Activated B cell treated with CpG ODN at 0.5 μM for 24 hours (primary cell): ENCODE results near the gene ERICH3. TPM values are rescaled to one million over a fixed set of nuclear protein-coding genes. Genes with fewer than 3 reads are reported as not detected.
"Not testable (repeated sequence)": the region's sequence is repeated elsewhere in the genome, so short reads cannot be mapped to it uniquely, and the experiment has no call there.

Source experiments
- ATAC-seq: fragments of 200-7000 bp; cut with Tn5 transposase; one replicate; pipeline ENCODE4 v1.10.0; 2021; ENCODE audit warnings: low read depth, mild to moderate bottlenecking, moderate library complexity
- CTCF ChIA-PET: fragments of 350-600 bp; sonication (Branson Sonifier 250); formaldehyde crosslinking; loops from one replicate; lab custom pipeline; 2021; ENCODE audit warnings: antibody characterized with exemption; lab: Charles Lee
- POLR2A ChIA-PET: fragments of 350-600 bp; sonication (Branson Sonifier 250); formaldehyde crosslinking; loops from one replicate; lab custom pipeline; 2021; ENCODE audit warnings: antibody characterized with exemption; lab: Charles Lee
- DNase-seq: peaks from one replicate; pipeline ENCODE4 v3.0.0; 2022
- H3K27ac Mint-ChIP-seq: one replicate; pipeline ENCODE4 v1.8.0; 2020; ENCODE audit warnings: mixed read lengths
- H3K27me3 Mint-ChIP-seq: one replicate; pipeline ENCODE4 v1.8.0; 2021; ENCODE audit warnings: mixed read lengths
- H3K36me3 Mint-ChIP-seq: one replicate; pipeline ENCODE4 v1.8.0; 2021; ENCODE audit warnings: low read depth, mixed read lengths
- H3K4me1 Mint-ChIP-seq: one replicate; pipeline ENCODE4 v1.8.0; 2021; ENCODE audit warnings: mixed read lengths
- H3K4me3 Mint-ChIP-seq: one replicate; pipeline ENCODE4 v1.8.0; 2020; ENCODE audit warnings: mild to moderate bottlenecking, mixed read lengths
- H3K9me3 Mint-ChIP-seq: one replicate; pipeline ENCODE4 v1.8.0; 2020; ENCODE audit warnings: mixed read lengths
- CTCF ChIP-seq: fragments of 200-600 bp; IDR thresholded peaks from one replicate; pipeline ENCODE4 v1.8.0; 2022; ENCODE audit warnings: antibody characterized with exemption, mild to moderate bottlenecking
- intact Hi-C: fragments of 100-400 bp; cut with micrococcal nuclease; formaldehyde crosslinking; loops from one replicate; pipeline ENCODE4 v1.15.1; 2024
- total RNA-seq: library from RNA; stranded (reverse); gene quantifications from 2 replicates; pipeline ENCODE4 v1.2.3, GENCODE V29; 2022

Gene ERICH3
- total RNA-seq, 1 donor from 2014 or later = 0.49 TPM

DNA sequence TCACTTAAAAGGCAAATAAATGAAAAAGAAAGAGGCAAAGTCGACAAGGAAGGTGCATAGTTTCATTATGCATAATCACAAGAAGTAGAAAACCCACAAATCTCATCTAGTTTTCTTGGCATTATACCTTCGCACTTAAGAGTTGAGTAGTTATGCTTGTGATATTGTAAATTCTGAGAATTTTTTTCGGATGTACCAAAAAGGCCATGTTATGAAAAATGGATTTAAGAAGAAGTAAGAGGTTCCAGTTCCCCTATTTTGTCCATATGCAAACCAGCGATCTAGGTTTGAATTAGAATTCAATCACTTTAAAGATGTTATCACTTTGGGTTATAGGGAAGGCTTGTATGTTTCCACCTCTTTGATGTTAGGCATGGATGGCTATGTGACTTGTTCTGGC lies 7.9 kb upstream of the ERICH3 start:
- Mint-ChIP-seq H3K4me1 (peaks cover 12% of the 10 kb centered on the region), H3K27me3 (no peaks in the 10 kb centered on the region), H3K36me3 (no peaks in the 10 kb centered on the region), H3K27ac (no peak overlapping the region), H3K4me3 (peak overlapping the region; percentile 2), H3K9me3 (no peaks in the 10 kb centered on the region)
- CTCF ChIA-PET = interaction anchor here (1.2 kb wide), 1 partner anchor 8 kb away, joined by 4 read pairs; no protein-coding TSS in a partner anchor
- intact Hi-C loops = loop anchor here (1.0 kb wide), 1 partner anchor 29 kb away; no protein-coding TSS in a partner anchor
- DNase-seq (no peak), ATAC-seq (peak; percentile 68)
- POLR2A ChIA-PET = interaction anchor here (2.1 kb wide), 1 partner anchor 28 kb away, joined by 5 read pairs; no protein-coding TSS in a partner anchor
- no peak for TF ChIP-seq CTCF

DNA sequence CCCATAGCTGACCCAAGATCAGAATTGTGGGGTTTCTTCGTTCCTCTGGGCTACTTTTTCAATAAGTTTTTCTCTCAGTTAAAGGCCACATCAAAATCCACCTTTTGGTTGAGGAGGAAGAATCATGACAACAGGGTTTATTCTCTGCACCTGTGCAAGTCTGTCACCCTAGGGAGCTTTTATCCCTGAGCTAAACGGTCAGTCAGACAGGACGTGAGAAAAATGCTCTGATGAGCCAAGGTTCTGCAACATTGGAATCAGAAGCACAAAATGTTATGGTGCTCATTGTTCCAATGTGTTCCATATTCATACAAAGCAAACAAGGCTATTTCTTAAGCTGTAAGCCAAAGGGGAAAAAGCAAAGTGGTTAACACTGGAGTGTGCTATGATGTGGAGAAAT lies 7.4 kb upstream of the ERICH3 start:
- H3K9me3 Mint-ChIP-seq = no peaks in the 10 kb centered on the region
- no peaks in the 10 kb centered on the region for H3K27me3 Mint-ChIP-seq
- DNase-seq (no peak), ATAC-seq (no peak)
- no peaks in the 10 kb centered on the region for H3K36me3 Mint-ChIP-seq
- no peak for TF ChIP-seq CTCF
- POLR2A ChIA-PET = interaction anchor here (2.1 kb wide), 1 partner anchor 28 kb away, joined by 5 read pairs; no protein-coding TSS in a partner anchor
- peaks cover 12% of the 10 kb centered on the region for H3K4me1 Mint-ChIP-seq
- intact Hi-C loops = loop anchor here (1.0 kb wide), 1 partner anchor 29 kb away; no protein-coding TSS in a partner anchor
- peak overlapping the region; percentile 2 for H3K4me3 Mint-ChIP-seq
- no peak overlapping the region for H3K27ac Mint-ChIP-seq
- CTCF ChIA-PET = interaction anchor here (1.2 kb wide), 1 partner anchor 9 kb away, joined by 4 read pairs; no protein-coding TSS in a partner anchor

- no peak for TF ChIP-seq CTCF
- CTCF ChIA-PET = interaction anchor here (1.0 kb wide), 1 partner anchor 10 kb away, joined by 4 read pairs; no protein-coding TSS in a partner anchor
- H3K36me3 Mint-ChIP-seq = no peaks in the 10 kb centered on the region
- no peak for DNase-seq
- H3K9me3 Mint-ChIP-seq = no peaks in the 10 kb centered on the region
- H3K4me1 Mint-ChIP-seq = peaks cover 13% of the 10 kb centered on the region
- H3K27me3 Mint-ChIP-seq = no peaks in the 10 kb centered on the region
- no peak overlapping the region for H3K27ac Mint-ChIP-seq
- no peak for ATAC-seq
- intact Hi-C loops = no loop called here
- POLR2A ChIA-PET = no interaction called here
- H3K4me3 Mint-ChIP-seq = no peak overlapping the region
These were observed 6.2 kb upstream of the ERICH3 start for GRCh38 chr1:74679811-74680210.

DNA sequence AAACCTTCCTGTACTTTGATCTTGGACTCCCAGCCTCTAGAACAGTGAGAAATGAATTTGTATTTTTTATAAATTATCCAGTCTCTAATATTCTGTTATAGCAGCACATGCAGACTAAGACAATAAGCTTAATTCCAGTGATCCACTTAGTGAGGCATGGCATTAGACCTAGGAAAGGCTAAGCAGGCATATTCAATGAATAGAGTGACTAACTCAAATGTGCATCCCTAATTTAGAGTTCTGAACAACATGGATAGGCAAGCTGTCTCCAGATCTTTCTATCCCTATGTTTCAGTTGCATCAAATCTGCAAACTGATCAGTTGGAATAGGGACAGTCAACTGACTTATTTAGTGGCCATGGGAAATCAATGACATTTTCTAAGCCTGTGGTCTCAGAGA lies 4.3 kb upstream of the ERICH3 start:
- no peak for TF ChIP-seq CTCF
- POLR2A ChIA-PET = no interaction called here
- no peak overlapping the region for H3K27ac Mint-ChIP-seq
- CTCF ChIA-PET = no interaction called here
- no peaks in the 10 kb centered on the region for H3K9me3 Mint-ChIP-seq
- H3K36me3 Mint-ChIP-seq = no peaks in the 10 kb centered on the region
- intact Hi-C loops = no loop called here
- H3K4me3 Mint-ChIP-seq = no peak overlapping the region
- no peak for ATAC-seq
- peaks cover 7% of the 10 kb centered on the region for H3K27me3 Mint-ChIP-seq
- no peak for DNase-seq
- peaks cover 29% of the 10 kb centered on the region for H3K4me1 Mint-ChIP-seq

GRCh38 chr1:74674278-74675048 lies 871 bp upstream of the ERICH3 start:
- Mint-ChIP-seq H3K4me1 (peaks cover 20% of the 10 kb centered on the region), H3K9me3 (peaks cover 9% of the 10 kb centered on the region), H3K27ac (no peak overlapping the region), H3K4me3 (no peak overlapping the region), H3K27me3 (peaks cover 23% of the 10 kb centered on the region), H3K36me3 (no peaks in the 10 kb centered on the region)
- intact Hi-C loops = loop anchor here (1.0 kb wide), 1 partner anchor 22 kb away; no protein-coding TSS in a partner anchor
- POLR2A ChIA-PET = no interaction called here
- TF ChIP-seq CTCF = no peak
- CTCF ChIA-PET = interaction anchor here (1.3 kb wide), 1 partner anchor 16 kb away, joined by 3 read pairs; no protein-coding TSS in a partner anchor
- DNase-seq (no peak), ATAC-seq (peak; percentile 31)

DNA sequence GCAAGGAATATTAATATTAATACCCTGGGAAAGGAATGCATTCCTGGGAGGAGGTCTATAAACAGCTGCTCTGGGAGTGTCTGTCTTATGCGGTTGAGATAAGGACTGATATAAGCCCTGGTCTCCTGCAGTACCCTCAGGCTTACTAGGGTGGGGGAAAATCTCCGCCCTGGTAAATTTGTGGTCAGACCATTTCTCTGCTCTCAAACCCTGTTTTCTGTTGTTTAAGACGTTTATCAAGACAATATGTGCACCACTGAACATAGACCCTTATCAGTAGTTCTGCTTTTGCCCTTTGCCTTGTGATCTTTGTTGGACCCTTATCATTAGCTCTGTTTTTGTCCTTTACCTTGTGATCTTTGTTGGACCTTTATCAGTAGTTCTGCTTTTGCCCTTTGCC lies 2.7 kb downstream of the ERICH3 start:
- H3K9me3 Mint-ChIP-seq, H3K27ac Mint-ChIP-seq, DNase-seq, H3K4me3 Mint-ChIP-seq, ATAC-seq, H3K36me3 Mint-ChIP-seq, intact Hi-C loops, CTCF ChIA-PET, POLR2A ChIA-PET: not testable (repeated sequence)
- peaks cover 20% of the 10 kb centered on the region for H3K4me1 Mint-ChIP-seq
- H3K27me3 Mint-ChIP-seq = peaks cover 26% of the 10 kb centered on the region
